Measurements from ENCODE around the gene PVR.
A peak's percentile ranks its signal among the peaks of the same experiment; 100 is the strongest.
"Not testable (repeated sequence)": the region's sequence is repeated elsewhere in the genome, so short reads cannot be mapped to it uniquely, and the experiment has no call there.

PVR gene

DNA sequence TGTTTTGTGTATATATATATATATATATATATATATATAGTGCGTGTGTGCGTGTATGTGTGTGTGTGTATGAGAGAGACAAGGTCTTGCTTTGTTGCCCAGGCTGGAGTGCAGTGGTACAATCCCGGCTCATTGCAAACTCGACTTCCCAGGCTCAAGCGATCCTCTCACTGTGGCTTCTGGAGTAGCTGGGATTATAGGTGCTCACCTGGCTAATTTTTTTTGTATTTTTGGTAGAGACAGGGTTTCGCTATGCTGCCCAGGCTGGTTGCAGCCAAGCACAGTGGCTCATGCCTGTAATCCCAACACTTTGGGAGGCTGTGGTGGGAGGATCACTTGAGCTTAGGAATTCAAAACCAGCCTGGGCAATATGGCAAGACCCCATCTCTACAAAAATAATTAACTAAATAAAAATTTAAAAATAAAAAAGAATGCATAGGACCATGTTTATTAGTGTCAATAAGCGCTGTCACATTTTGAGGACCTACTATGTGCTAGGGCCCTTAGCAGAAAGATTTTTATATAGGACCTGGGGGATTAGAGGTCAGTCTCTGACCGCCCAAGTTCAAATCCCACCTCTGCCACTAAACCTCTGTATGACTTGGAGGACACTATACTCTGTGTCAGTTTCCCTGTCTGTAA is 1.8 kb downstream of the PVR start:
- no peak for DNase-seq (ENCODE audit: low read depth in 2 of 2)

DNA sequence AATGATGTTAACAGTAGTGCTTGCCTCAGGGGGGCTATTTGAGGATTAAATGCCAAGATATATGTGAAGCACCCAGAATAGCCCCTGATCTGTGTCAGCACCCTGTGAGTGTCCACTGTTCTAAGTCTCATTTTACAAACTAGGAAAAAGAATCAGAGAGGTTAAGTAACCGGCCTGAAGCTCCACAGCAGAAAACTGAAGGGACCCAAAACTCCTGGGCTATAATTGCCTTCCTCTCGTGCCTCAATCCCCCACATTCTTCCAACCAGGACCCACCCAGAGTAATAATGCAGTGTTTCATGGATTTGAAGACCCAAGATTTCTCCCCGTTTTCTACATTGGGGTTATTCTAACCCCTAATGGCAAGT is 2.3 kb downstream of the PVR start:
- DNase-seq (ENCODE audit: low read depth in 2 of 2), result no peak

DNA sequence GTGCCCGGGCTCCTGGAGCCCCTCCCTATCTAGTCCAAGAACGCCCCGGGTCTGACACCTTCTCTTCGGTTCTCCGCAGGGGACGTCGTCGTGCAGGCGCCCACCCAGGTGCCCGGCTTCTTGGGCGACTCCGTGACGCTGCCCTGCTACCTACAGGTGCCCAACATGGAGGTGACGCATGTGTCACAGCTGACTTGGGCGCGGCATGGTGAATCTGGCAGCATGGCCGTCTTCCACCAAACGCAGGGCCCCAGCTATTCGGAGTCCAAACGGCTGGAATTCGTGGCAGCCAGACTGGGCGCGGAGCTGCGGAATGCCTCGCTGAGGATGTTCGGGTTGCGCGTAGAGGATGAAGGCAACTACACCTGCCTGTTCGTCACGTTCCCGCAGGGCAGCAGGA is 3.4 kb downstream of the PVR start:
- DNase-seq (ENCODE audit: low read depth in 2 of 2), result no peak

DNA sequence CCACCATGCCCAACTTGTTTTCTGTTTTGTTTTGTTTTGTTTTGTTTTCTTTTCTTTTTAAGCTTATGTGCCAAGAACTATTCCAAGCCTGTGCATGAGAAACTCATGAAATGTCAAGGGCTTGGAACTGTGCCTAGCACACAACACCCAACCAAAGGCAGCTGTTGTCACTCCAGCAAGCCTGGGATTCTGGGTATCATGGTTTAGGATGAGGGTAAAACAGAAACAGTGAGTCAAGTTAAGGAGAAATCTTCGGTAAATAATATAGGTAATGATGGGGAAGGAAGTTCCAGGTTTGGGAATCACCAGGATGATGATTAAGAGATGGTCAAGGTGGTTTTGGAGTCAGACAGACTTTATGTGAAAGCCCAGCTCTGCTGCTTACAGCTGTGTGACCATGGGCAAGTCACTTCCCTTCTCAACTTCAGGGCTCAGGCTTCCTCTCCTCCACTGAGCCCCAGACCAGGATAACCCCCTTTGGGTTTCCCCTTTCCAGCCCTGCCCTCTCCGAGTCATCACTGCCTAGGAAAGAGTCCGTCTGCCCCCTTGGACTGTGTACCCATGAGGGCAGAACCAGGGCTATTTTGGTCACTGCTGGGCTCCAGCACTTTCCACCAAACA is 5.0 kb downstream of the PVR start:
- DNase-seq (ENCODE audit: low read depth in 2 of 2), result no peak

DNA sequence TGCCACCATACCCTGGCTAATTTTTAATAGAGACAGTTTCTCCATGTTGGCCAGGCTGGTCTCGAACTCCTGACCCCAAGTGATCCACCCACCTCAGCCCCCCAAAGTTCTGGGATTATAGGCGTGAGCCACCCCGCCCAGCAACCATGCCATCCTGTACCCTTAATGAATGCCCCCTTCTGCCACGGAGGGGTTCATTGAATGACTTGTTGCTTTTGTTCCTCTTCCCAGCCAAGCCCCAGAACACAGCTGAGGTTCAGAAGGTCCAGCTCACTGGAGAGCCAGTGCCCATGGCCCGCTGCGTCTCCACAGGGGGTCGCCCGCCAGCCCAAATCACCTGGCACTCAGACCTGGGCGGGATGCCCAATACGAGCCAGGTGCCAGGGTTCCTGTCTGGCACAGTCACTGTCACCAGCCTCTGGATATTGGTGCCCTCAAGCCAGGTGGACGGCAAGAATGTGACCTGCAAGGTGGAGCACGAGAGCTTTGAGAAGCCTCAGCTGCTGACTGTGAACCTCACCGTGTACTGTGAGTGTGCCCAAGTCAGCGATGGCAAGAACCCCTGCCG is 6.0 kb downstream of the PVR start:
- DNase-seq (ENCODE audit: low read depth in 2 of 2), result no peak

DNA sequence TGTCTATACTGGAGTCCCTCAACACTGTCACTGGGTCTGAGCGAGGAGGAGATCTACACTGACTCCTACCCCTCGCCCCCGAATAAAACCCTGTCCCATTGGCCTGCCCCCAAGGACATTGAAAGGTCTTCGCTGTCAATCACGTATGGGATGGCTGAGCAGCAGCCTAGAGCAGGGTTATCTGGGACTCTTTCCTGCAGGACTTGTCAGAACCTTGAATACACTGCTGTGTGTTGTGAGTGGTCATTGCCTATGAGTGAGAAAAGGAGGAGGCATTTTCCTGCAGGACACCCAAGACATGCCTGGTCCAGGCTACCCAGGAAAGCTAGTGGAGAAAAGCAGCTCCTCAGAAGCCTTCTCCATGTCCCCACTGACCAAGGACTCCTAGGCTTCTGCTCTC is 9.6 kb downstream of the PVR start:
- no peak for DNase-seq (ENCODE audit: low read depth in 2 of 2)

DNA sequence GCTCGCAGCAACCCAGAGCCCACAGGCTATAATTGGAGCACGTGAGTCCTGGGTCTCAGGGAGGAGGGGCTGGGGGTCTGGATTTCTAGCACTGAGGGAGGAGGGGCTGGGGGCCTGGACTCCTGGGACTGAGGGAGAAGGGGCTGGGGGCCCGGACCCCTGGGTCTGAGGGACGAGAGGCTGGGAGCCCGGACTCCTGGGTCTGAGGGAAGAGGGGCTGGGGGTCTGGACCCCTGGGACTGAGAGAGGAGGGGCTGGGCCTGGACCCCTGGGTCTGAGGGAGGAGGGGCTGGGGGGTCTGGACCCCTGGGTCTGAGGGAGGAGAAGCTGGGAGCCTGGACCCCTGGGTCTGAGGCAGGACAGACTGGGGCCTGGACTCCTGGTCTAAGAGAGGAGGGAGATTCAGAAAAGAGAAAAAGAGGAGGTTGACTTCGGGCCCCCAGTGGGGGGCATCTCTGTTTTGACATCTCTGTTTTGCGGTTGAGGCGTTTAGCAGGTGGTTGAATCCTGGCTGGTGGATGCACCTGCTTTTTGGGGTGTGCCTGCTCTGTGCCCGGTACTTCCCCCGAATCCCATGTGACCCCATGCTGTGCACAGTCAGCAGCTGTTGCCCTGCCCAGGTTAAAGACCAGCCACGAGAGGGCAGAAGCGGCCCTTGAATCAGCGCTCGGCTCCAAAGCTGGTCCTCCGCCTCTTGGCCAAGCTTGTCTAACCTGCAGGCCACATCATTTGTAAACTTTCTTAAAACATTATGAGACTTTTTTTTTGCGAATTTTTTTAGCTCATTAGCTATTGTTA is 10.5 kb downstream of the PVR start:
- peak; percentile 37 to 42 for DNase-seq (ENCODE audit: low read depth in 2 of 2)

DNA sequence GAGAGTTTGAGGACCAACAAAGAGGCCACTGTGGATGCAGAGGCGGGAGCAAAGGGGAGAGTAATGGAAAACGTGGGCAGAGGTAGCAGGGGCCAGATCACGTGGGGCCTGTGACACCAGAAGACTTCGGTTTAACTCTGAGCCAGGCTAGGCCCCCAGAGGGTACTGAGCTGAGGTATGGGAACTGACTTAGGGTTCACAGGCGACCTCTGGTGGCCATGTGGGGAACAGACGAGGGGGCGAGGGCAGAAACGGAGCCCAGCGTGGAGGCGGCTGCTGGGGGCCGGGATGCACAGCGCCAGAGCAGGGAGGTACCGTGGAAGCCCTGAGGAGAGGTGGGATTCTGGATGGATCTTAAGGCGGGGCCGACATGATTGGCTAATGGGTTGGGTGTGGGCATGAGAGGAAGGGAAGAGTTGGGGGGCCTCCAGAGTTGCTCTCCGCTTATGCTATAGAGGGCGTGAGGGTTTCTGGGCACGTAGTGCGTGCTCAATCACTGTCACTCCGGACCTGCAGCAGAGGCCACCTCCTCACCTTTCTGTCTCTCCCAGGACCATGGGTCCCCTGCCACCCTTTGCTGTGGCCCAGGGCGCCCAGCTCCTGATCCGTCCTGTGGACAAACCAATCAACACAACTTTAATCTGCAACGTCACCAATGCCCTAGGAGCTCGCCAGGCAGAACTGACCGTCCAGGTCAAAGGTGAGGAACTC is 13.7 kb downstream of the PVR start:
- DNase-seq (ENCODE audit: low read depth in 2 of 2), result peak; percentile 64 to 65

DNA sequence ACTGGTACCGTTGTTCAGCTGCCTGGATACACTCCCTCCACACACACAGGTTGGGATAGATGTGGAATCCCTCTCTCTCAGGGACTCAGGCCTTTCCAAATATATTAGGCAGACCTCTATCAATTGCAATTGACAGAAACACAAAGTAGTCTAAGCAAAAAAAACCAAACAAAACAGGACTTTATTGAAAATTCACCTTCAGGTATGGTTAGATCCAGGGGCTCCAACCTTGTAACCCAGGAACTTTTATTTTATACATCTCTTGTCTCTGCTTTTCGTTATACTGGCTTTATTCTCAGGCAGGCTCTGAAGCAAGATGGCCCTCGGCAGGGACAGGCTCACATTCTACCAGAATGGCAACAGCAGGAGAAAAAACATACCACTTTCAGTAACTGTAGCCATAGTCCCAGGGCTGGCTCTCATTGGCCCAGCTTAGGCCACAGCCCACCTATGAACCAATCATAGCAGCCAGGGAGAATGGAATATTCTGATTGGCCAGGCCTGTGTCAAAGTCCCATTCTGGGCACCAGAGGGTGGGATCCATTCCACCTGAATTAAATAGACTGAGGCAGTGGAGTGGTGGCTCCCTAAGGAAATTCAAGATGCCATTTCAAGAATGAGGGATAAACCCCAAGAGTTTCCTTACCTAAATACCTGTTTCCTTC is 14.5 kb downstream of the PVR start:
- no peak for DNase-seq (ENCODE audit: low read depth in 2 of 2)

DNA sequence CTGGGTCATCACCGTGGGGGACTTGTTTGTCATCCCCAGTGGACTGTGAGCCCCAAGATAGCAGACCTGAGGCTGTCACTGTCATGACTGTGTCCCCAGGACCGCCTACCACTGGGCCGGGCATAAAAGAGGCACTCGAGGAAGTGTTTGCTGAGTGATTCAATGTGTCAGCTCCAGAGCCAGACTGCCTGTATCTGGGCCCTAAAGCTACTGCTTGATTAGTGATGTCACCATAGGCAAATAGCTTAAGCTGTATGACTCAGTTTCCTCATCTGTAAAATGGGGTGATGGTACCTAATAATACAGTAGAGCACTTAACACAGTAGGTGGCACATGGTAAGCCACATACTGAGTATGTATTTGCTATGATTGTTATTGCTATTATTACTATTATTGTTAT is 16.4 kb downstream of the PVR start:
- no peak for DNase-seq (ENCODE audit: low read depth in 2 of 2)

DNA sequence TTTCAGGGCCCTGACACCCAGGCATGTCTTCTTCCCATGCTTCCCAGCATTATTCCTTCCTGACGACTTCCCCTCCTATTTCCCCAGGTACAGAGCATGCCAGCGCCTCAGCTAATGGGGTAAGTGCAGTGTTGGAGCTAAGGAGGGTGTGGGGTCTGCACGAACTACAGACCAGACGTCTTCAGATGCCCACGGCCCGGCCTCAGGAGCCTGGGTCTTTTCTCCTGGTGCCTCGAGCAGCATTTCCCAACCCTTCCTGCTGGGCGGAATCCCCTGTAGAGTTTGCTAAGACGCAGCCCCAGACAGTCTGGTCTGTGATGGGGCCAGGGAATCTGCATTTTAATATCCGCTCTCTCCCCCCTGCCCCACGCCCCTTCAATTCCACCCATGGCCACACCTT is 17.5 kb downstream of the PVR start:
- no peak for DNase-seq (ENCODE audit: low read depth in 2 of 2)

DNA sequence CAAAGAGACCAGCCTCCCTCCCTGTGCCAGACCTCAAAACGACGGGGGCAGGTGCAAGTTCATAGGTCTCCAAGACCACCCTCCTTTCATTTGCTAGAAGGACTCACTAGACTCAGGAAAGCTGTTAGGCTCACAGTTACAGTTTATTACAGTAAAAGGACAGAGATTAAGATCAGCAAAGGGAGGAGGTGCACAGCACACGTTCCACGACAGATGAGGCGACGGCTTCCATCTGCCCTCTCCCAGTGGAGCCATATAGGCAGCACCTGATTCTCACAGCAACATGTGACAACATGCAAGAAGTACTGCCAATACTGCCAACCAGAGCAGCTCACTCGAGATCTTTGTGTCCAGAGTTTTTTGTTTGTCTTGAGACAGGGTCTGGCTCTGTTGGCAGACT is 18.2 kb downstream of the PVR start:
- no peak for DNase-seq (ENCODE audit: low read depth in 2 of 2)

DNA sequence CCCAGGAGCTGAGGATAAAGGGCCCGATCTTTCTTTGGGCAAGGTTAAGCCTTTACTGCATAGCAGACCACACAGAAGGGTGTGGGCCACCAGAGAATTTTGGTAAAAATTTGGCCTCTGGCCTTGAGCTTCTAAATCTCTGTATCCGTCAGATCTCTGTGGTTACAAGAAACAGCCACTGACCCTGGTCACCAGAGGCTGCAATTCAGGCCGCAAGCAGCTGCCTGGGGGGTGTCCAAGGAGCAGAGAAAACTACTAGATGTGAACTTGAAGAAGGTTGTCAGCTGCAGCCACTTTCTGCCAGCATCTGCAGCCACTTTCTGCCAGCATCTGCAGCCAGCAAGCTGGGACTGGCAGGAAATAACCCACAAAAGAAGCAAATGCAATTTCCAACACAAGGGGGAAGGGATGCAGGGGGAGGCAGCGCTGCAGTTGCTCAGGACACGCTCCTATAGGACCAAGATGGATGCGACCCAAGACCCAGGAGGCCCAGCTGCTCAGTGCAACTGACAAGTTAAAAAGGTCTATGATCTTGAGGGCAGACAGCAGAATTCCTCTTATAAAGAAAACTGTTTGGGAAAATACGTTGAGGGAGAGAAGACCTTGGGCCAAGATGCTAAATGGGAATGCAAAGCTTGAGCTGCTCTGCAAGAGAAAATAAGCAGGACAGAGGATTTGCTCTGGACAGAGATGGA is 19.1 kb downstream of the PVR start:
- no peak for DNase-seq (ENCODE audit: low read depth in 2 of 2)

DNA sequence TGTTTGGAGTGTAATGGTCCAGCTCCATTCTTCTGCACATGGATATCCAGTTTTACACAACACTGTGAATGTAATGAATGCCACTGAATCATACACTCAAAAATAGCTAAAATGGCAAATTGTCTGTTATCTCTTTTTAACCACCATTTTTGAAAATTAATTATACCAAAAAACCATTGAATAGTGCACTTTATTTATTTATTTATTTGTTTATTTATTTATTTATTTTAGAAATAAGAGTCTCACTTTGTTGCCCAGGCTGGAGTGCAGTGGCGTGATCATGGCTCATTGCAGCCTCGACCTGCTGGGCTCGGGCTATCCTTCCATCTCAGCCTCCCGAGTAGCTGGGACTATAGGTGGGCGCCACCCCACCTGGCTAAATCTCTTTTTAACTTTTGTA is 20.3 kb downstream of the PVR start:
- DNase-seq (ENCODE audit: low read depth in 2 of 2), result no peak

DNA sequence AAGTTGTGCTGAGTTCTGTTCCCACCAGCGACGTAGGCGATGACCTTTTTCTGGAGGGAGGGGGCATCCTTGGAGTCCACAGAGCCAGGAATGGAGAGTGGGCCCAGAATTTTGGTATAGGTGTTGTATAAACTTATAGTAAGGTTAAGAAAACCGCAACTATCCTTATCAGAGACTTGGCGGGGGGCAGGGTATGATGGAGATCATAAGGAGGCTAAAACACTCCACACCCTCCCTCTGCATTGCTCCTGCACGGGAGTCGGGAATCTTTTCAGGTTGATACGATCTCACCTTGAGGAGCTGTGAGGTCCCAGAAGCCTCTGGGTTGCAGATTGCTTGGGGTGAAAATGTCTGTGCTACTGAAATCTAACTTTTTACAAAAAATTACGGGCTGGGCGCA is 21.3 kb downstream of the PVR start:
- DNase-seq (ENCODE audit: low read depth in 2 of 2), result no peak

DNA sequence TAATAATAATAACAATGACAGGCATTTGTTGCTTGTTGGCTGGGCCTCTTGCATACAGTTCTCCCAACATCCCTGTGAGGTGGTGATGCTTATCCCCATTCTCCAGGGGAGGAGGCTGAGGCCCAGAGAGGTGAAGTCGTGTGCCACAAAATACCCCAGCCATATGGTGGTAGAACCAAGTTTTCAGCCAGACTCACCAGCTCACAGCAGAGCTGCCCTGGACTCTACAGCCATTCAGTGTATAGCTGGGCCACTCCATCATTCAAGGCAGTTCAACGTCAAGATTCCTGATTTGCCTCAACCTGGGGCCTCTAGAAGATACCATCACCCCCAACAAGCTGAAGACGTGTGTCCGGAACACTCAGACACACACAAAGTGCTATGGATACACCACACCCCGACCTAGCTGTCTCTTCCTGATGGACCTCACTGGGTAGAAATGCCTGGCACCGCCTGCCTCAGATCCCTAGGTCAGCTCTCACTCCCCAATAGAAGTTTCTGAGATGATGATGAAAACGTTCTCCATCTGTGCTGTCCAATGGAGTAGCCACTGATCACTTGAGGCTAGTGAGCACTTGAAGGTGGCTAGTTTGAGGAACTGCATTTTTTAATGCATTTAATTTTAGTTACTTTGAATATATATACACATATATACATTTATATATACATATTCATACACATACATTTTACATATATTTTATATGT is 23.3 kb downstream of the PVR start:
- no peak for DNase-seq (ENCODE audit: low read depth in 2 of 2)

DNA sequence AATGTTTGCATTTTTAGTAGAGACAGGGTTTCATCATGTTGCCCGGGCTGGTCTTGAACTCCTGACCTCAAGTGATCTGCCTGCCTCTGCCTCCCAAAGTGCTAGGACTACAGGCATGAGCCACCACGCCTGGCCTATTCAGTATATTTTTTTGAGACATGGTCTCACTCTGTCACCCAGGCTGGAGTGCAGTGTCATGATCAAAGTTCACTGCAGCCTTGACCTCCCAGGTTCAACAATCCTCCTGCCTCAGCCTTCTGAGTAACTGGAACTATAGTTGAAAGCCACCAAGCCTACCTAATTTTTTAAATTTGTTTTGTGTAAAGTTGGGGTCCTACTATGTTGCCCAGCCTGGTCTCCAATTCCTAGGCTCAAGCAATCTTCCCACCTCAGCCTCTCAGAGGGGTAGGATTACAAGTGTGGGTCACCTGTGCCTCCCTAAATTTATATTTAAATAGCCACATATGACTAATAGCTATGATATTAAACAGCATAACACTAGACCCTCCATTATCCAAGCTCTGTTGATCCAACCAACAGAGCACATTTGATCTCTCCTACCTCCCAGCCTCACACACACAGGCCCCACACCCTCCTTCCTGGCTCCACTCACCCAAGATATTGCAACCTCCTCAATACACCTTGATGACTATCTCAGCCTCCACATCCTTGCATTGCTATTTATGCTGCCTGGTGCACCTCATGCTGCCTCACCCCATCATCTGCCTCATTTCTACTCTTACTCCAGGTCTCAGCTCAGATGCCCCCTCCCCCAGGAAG is 25.5 kb downstream of the PVR start:
- no peak for DNase-seq (ENCODE audit: low read depth in 2 of 2)

DNA sequence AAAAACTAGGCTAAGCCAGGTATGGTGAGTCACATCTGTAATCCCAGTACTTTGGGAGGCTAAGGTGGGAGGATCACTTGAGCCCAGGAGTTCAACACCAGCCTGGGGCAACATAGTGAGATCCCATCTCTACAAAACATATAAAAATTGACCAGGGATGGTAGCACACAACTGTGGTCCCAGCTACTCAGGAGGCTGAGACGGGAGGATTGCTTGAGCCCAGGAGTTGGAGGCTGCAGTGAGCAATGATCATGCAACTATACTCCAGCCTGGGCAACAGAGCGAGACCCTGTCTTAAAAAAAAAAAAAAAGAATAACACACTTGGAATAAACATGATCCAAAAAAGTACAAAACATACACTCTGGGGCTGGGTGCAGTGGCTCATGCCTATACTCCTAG is 26.3 kb downstream of the PVR start:
- DNase-seq (ENCODE audit: low read depth in 2 of 2), result not testable (repeated sequence)

DNA sequence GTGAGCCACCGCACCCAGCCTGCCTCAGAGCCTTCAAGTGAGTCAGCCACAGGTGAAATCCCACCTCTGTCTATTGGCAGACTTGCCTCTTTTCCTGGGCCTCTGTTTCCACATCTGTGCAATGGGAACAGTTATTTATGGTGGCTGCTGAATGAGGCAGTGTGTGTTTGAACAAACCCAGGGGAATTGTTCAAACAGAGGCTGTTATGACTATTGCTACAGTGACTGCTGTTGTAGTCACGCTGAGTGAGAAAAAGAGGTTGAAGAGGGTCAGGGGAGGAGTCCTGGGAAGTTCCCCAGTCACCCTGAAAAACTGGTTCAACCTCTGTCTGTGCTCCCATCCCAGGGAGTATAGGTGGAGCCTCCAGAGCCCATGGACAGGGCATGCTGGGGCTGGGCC is 27.7 kb downstream of the PVR start, which contains the start of gene CEACAM19:
Gene CEACAM19 (plus strand): TSS at position 83 of the 400 bp plus-strand sequence. CDS start 450 bp downstream, outside the sequence.
- DNase-seq (ENCODE audit: low read depth in 2 of 2), result no peak

DNA sequence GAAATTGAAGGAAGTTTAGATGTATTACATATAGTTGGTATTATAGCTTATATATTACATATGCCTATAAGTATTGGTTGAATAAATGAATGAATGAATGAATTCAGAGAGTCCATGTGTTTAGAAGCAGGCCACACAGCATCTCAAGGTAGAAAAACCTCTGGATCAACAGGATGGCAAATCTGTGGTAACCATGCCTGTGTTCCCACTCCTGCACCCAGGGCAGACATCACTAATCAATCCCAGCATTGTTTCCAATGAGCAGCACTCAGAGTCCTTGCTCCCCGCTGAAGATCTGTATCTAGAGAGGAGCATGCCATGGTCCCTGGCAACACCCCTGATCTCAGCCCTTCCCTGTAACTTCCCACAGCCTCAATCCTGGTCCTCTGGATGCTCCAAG is 28.5 kb downstream of the PVR start:
- DNase-seq (ENCODE audit: low read depth in 2 of 2), result no peak

All from stimulated activated CD4-positive, alpha-beta T cell treated with anti-CD3 and anti-CD28 coated beads, Interleukin-1b, Interleukin-23, amount 100 ng/mL, for 4 hours (primary cell).